HG02981 (cell line): ENCODE data around the gene ERICH6.

Source experiments
- ATAC-seq: cut with Tn5 transposase; IDR thresholded peaks from one replicate; pipeline ENCODE4 v1.9.1; 2021; ENCODE audit warnings: mild to moderate bottlenecking, moderate library complexity; ENCODE audit not compliant: unreplicated experiment

Gene ERICH6

DNA sequence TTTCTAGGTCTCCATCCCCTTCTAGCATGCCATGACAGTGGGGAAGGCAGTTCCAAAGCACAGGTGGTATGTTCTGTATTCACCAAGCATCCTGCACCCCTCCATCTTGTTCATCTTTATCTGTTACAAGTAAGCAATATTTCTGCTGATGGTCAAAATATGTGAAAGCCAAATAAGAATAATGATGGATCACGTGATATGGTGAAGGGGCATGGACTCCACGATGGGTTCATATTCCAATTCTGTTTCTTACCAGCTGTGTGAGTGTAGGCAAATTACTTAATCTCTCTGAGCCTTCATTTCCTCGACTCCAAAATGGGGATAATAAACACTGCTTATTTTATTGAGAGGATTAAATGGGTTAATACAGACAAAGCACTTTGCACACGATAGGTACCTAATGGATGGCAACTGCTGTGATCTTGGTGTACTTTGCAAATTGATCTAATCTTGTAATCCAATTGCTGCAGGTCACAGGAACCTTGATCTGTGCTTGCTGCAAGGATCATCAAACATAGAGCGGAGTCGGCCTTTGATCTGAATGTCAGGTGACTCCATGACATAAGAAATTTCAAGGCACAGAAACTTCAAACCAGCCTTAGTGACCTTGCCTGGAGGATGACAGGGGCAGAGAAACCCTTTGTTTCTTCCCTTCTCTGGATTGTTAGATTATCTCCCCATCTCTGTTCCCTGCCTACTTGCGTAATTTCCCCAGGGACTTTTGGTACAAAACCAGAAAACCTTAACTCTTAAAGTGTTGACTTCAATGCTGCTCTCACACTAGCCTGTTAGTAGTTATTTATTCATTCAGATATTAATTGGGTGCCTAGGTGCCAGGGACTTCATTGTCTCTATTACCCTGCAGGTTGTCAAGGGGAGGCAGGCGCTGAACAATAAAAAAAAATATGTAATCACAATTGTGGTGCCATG is 33.4 kb upstream of the ERICH6 start:
- ATAC-seq: no peak

- no peak for ATAC-seq
Measured at GRCh38 chr3:150736316-150736719, 32.6 kb upstream of the ERICH6 start.

- no peak for ATAC-seq
Measured at GRCh38 chr3:150734795-150735119, 31.0 kb upstream of the ERICH6 start.

DNA sequence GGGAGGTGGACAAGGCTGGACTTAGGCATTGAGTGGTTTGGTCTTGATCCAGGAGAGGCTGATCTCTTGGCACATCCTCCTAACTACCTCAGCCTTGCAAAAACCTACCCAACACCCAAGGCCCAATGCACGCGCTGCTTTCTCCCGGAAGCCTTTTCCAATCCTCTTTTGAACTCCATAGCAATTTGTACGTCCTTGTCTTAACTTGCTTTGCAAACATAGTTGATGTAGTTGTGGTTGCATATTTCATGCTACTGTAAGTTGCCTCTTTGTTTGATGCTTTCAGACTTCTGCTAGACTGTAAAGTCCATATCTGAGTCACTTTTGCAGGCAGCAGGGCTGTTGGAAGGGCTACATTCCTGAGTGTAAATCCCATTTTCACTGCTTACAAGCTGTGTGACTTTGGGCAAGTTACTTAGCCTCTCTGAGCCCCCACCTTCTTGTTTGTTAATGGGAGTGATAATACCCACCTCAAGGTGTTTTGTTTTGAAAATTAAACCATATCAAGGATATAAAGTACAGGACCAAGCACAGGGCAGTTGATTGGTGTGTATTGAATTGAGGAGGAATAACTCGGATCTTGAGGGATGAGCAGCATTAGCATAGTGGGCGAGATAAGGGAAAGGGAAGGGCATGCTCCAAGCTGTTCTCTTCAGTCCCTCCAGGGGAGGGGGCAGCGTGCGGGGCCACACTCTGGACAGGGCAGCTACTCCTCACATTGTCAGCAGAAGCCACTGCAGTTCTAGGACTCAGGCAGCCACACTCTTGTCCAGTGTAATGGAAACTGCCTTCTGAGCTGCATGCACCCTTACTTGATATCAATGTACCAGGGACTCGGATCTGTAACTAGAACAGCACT is 30.4 kb upstream of the ERICH6 start:
- ATAC-seq: no peak

DNA sequence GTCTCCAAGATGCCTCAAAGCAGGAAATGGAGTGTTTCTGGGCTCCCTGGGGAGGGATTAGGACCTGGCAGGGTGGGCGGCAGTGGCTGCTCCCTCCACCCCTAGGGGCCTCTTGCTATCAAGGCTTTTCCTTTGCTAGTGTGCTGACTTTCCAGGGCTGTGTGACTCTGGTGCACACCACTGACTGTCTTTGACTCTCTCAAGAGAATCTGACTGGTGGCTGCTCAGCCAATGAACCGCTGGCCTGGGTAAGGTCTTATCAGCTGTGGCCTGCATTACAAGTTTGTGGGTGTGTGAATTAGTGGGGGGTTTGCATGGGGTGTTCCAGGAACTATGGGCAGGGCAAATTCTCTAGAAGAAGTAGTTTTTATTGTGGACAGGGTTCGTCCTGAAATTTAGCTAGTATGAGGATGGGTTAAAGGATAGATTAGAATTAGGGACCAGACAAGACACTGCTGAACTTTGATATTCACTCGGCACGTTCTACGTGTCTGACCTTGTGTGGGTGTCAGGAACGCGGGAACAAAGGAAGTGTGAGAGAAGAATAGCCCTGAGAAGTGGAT is 29.7 kb upstream of the ERICH6 start:
- ATAC-seq: no peak

DNA sequence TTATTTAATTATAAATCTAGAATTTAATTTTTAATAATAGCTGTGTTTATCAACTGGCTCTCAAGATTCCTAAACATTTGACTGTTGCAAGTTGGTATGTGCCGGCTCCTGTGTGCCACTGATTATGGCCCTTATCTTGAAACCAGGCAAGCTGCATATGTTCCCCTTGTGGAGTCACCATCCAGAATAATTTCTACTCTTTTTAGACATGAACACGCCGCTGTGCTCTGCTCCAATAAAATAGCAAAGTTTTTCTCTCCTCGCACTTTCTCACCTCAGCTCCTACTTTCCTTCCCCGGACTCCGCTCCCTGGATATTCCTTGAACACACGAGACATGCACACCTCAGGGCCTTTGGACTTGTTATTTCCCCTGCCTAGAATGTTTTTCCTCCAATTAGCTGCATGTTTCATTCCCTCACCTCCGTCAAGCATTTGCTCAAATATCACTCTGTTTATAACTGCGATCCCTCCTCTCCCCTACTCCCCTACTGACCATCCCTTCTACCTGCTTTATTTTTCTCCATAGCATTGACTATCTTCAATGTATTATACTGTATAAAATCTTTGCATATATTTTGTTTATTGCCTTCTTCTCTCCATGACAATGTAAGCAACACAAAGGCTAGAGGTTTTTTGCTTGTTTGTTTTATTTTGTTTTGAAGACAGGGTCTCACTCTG is 26.1 kb upstream of the ERICH6 start:
- no peak for ATAC-seq

DNA sequence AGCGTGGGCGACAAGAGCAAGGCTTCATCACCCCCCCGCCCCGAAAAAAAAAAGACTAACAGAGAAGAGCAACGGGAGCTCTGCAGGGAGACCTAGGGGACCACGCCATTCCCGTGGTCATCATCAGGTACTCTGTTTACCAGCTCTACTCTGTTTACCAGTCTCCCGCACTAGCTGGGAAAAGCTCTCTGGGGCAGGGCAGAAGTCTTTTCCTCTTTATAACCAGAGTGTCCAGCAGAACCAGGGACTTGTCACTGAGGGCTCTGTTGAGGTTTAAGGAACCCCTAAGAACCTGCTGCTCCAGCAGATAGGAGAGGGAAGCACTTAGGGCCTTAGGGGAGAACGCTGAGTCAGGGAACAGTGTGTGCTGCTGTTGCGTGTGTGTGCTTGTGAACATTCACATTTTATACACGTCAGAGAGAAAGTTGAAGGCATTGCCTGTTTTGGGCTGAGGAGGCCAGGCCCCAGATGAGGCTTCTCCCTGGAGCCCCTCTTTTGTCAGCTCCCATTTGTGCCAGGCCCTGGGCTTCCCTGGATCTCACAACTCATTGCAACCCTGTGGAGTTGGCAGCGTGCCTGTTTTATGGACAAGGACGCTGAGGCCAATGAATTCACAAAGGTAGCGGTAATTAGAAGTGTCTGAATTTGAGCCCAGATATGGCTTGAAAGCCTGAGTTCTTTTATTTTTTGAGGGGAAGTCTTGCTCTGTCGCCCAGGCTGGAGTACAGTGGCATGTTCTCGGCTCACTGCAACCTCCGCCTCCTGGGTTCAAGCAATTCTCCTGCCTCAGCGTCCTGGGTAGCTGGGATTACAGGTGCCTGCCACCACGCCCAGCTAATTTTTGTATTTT is 24.2 kb upstream of the ERICH6 start:
- no peak for ATAC-seq

- no peak for ATAC-seq
Measured at GRCh38 chr3:150725548-150725947, 21.8 kb upstream of the ERICH6 start.

DNA sequence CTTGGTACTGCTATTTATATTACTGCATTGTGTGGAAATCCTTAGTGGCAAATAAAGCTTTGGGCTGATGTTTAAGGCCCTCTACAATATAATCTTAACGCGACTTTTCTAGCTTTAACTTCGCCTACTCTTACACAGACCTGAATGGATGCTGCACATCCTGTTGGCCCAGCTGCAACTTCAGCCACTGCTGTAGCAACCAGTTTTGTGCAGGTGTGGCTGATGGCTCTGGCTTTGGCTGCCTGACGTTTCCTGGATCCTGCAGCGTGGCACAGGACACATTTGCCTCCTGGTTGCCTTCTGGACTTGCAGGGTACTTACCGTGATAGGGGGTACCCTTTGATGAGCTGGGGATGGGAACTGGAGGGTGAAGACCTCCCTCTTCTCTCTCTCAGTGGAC is 20.2 kb upstream of the ERICH6 start:
- no peak for ATAC-seq

DNA sequence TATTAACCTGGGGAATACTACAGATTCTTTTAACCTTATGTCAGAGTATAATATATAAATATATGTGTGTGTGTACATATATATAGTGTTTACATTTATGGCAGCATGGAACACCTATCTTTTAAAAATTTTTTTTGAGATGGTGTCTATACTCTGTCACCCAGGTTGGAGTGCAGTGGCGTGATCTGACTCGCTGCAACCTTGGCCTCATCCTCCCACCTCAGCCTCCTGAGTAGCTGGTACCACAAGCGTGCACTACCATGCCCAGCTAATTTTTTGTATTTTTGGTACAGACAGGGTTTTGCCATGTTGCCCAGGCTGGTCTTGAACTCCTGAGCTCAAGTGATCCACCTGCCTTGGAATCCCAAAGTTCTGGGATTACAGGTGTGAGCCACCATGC is 18.5 kb upstream of the ERICH6 start:
- ATAC-seq: no peak

DNA sequence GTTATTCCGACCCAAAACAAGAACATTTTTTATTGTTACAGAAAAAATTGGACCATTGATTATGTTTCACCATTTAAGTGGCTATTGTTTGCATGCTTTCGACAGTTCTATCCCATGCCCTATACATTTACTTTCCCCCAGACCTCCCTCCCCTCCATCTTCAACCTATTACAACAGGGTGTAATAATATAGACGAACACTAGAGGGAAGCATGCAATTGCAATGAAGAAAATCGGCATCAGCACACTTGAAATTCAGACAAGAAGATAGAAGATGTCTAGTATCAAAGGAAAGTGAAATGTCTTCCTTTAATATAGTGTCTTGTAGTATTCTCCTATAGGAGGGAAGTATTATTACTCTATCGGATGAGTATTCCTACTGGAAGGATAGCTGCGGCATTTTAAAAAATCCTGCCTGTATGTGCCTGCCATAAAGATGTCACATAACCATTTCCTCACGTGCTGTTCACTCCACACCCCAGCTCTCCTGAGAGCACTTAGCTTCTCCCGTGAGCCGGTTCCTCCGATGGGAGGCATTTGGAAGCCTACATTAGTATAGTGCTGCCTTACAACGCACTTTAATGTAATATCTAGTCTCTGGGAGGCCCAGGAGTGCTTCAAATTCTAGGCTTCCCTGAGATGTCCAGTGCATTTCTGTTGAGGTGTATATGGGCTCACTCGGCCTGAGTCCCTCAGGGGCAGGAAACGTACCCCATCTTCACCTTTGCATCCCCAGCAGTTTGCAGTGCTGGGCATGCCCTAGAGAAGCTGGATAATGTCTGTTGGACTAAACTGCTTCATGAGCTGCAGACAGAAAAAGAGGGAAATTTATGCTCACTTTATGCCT is 17.8 kb upstream of the ERICH6 start:
- ATAC-seq: no peak

DNA sequence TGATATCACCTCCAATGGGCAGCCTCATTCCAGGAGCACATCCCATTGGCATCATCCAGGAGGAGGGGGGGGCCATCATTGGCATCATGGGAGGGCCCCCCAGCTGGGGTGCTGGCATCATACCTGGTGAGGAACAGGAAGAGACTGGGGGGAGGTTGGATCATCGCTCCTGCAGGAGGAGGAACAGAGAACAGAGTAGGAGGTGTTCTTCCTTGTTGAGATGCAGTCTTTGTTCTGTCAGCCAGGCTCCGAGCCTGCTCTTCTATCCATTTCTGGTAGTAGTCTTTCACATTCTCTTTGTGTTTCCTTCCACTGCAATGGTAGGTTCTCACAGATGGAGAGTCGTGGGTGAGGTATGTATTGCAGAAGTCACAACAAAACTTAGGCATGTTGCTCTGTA is 16.7 kb upstream of the ERICH6 start:
- ATAC-seq: no peak

GRCh38 chr3:150710097-150710496 is 6.4 kb upstream of the ERICH6 start:
- ATAC-seq: no peak

DNA sequence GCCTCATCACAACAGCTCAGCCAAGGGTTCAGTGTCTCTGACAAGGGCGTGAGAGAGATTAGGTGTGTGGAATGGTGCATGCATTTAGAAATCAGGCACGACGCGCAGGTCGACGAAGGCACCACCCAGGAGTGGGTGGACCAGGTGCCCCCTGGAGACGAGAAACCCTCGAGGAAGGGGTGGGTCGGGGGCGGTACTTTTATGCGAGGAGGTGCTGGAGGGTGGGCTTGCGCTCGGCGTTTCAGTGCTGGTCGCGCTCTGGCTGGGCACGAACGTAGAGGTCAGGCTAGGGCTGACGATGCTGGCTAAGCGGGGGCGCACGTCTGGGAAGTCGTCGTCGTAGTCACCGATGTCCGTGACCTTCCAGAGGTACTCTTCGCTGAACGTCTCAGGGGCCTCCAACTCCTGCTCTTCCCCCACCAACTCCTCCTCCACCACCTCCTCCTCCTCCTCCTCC is 393 bp downstream of the ERICH6 start:
- ATAC-seq: peak; percentile 17

- no peak for ATAC-seq
Measured at GRCh38 chr3:150699068-150699639, 4.6 kb downstream of the ERICH6 start.

- no peak for ATAC-seq
Measured at GRCh38 chr3:150697646-150698045, 6.1 kb downstream of the ERICH6 start.

DNA sequence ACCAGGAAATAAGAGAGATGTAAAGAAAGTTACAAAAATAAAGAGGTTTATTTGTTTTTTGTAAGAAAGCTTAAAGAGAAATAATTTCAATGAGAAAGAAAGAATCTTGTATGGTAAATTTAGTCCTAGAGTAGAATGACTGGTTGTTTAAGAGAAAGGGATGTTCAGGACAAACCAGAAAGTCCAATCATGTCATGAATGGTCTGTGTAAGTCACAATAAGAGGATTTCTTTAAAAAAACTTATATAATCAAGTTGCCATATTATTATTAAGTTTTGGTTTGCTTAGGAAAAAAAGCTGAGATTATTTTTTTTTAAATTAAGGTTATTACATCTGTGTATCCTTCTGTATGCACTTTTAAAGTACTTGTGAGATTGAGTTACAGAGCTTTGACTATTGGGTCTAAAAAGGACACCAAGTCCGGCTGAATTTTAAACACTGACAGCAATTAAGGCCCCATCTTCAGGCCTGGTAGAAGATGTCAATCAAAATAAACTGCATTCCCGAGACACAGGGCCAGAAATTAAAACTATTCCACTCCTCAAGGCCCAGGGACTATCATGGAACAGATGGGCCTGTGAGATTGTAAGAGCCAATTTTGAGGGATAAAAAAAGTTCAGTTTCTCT is 12.2 kb downstream of the ERICH6 start:
- no peak for ATAC-seq

DNA sequence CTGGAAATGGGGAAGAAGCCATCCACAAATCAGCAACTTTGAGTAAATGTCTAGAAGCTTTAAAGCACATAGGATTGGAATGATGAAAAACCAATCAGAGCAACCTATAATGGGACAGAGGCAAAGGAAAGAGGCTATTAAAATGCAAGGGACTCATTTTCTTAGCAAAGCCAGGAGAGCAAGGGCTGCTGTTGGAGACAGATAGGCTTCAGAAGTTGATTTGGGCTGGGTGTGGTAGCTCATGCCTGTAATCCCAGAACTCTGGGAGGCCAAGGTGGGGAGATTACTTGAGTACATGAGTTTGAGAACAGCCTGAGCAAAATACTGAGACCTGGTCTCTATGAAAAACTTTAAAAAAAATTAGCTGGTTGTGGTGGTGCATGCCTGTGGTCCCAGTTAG is 16.1 kb downstream of the ERICH6 start:
- ATAC-seq: no peak
